Measurements from ENCODE around the gene S100A4. TPM values are rescaled to one million over a fixed set of nuclear protein-coding genes. Genes with fewer than 3 reads are reported as not detected.

Gene S100A4
- total RNA-seq, 1 experiment from 2014 or later: 384 TPM

GRCh38 chr1:153578490-153578889, 32.9 kb upstream of the S100A4 start:
- Histone ChIP-seq H3K79me2 (ENCODE audit: insufficient read depth, low read length) (no peaks in the 10 kb centered on the region), H3K9me3 (ENCODE audit: control insufficient read depth in 1 of 2, insufficient read depth in 1 of 2, low read depth in 1 of 2, low read length in 2 of 2) (no peaks in the 10 kb centered on the region), H4K20me1 (ENCODE audit: insufficient read depth) (no peaks in the 10 kb centered on the region), H3K4me1 (ENCODE audit: control insufficient read depth in 1 of 2, insufficient read depth in 2 of 2, low read length in 2 of 2) (peaks cover 4 to 24% of the 10 kb centered on the region in 2 experiments; a peak in 3 of 4 replicates), H3K9ac (ENCODE audit: low read length) (no peak overlapping the region), H3K27me3 (ENCODE audit: insufficient read depth, low read length) (no peaks in the 10 kb centered on the region), H3K27ac (ENCODE audit: low read depth, low read length) (no peak overlapping the region), H3K9me2 (ENCODE audit: insufficient read depth) (no peaks in the 10 kb centered on the region), H3K4me2 (ENCODE audit: low read length) (0 out of 2 replicates have a peak overlapping the region, but pooled peaks have one; percentile 6), H3K4me3 (replicated peaks in 1 of 2; ENCODE audit: low read depth in 1 of 2, low read length in 2 of 2) (no peak overlapping the region), H3K36me3 (ENCODE audit: control insufficient read depth in 1 of 2, insufficient read depth in 2 of 2, low read length in 2 of 2) (no peaks in the 10 kb centered on the region), H2AFZ (ENCODE audit: low read depth, low read length, poor library complexity, severe bottlenecking) (no peak overlapping the region)
- POLR2A ChIA-PET: interaction anchor here (1.0 to 1.1 kb wide), 2 partner anchors 12 to 49 kb away, joined by 3 to 4 read pairs; partner anchors contain the start of gene S100A13
- no TSS peak for BruUV-seq (replicated peaks)
- RAD21 ChIA-PET (ENCODE audit: low non-redundant PET in 1 of 2, low total read pairs in 2 of 2, uncharacterized antibody in 2 of 2, unreplicated experiment in 2 of 2): no interaction called here
- CTCF ChIA-PET: interaction anchor here (1.1 to 2.2 kb wide), 2 partner anchors 10 to 26 kb away, joined by 3 to 8 read pairs; no protein-coding TSS in a partner anchor
- no peak for ATAC-seq
- TF ChIP-seq JUND (IDR thresholded peaks at IDR 0.05) (no peak), MAX (IDR thresholded peaks at IDR 0.05) (no peak), CBX3 (IDR thresholded peaks at IDR 0.05; ENCODE audit: low read depth) (no peak), SIN3A (IDR thresholded peaks at IDR 0.05; ENCODE audit: low read depth) (no peak), RAD21 (IDR thresholded peaks at IDR 0.05; ENCODE audit: low read depth) (no peak), CTCF (IDR thresholded peaks at IDR 0.05 in 2 of 3, conservative IDR thresholded peaks at IDR 0.05 in 1 of 3; ENCODE audit: borderline replicate concordance in 1 of 3, insufficient read depth in 1 of 3, low read depth in 2 of 3, low read length in 2 of 3) (no peak), ZNF274 (IDR thresholded peaks at IDR 0.05; ENCODE audit: low read depth, low read length) (no peak), ZFX (IDR thresholded peaks at IDR 0.05) (no peak), ELF1 (IDR thresholded peaks at IDR 0.05; ENCODE audit: borderline replicate concordance, low read depth) (no peak), POLR2AphosphoS5 (IDR thresholded peaks at IDR 0.05; ENCODE audit: low read depth, low read length) (no peak), REST (IDR thresholded peaks at IDR 0.05; ENCODE audit: low read depth) (no peak), POLR2A (IDR thresholded peaks at IDR 0.05; ENCODE audit: borderline replicate concordance, extremely low read depth, insufficient read depth, insufficient read length) (no peak), CEBPB (IDR thresholded peaks at IDR 0.05; ENCODE audit: low read depth) (no peak), YY1 (IDR thresholded peaks at IDR 0.05; ENCODE audit: extremely low read depth, insufficient replicate concordance, low read depth, low read length) (no peak), EZH2 (IDR thresholded peaks at IDR 0.05) (no peak), ZBTB33 (IDR thresholded peaks at IDR 0.05; ENCODE audit: extremely low read depth, insufficient replicate concordance, low read length) (no peak)
- DNase-seq (ENCODE audit: low read depth, low spot score): no peak
- intact Hi-C loops (cut with micrococcal nuclease): no loop called here
